HEK293 (cell line): ENCODE data around the gene SMIM20.

ENCODE experiments used
- KLF16 ChIP-seq: fragments of 450-650 bp; formaldehyde crosslinking; IDR thresholded peaks from 2 replicates; pipeline ENCODE4 v1.5.1; 2017; ENCODE audit warnings: missing biosample characterization, missing genetic modification characterization
- ZBTB48 ChIP-seq: fragments of 450-650 bp; formaldehyde crosslinking; IDR thresholded peaks from 2 replicates; pipeline ENCODE4 v1.5.1; 2016; ENCODE audit warnings: missing biosample characterization, missing genetic modification characterization
- ZBTB8A ChIP-seq: fragments of 450-650 bp; formaldehyde crosslinking; IDR thresholded peaks from 2 replicates; pipeline ENCODE4 v1.5.1; 2016; ENCODE audit warnings: missing biosample characterization, missing genetic modification characterization
- TF ChIP-seq, protein P1 (sequence below): fragments of 450-650 bp; formaldehyde crosslinking; IDR thresholded peaks from 2 replicates; pipeline ENCODE4 v1.5.1; 2016; ENCODE audit warnings: missing biosample characterization, missing genetic modification characterization
- TF ChIP-seq, protein P2 (sequence below): fragments of 450-650 bp; formaldehyde crosslinking; IDR thresholded peaks from 2 replicates; pipeline ENCODE4 v1.5.1; 2016; ENCODE audit warnings: missing biosample characterization, missing genetic modification characterization
- TF ChIP-seq, protein P3 (sequence below): fragments of 450-650 bp; formaldehyde crosslinking; IDR thresholded peaks from 2 replicates; pipeline ENCODE4 v1.5.1; 2017; ENCODE audit warnings: missing biosample characterization, missing genetic modification characterization
- TF ChIP-seq, protein P4 (sequence below): fragments of 450-650 bp; formaldehyde crosslinking; IDR thresholded peaks from 2 replicates; pipeline ENCODE4 v1.5.1; 2016; ENCODE audit warnings: missing biosample characterization, missing genetic modification characterization
- TF ChIP-seq, protein P5 (sequence below): fragments of 450-650 bp; formaldehyde crosslinking; IDR thresholded peaks from 2 replicates; pipeline ENCODE4; 2016; ENCODE audit warnings: missing biosample characterization, missing genetic modification characterization

DNA sequence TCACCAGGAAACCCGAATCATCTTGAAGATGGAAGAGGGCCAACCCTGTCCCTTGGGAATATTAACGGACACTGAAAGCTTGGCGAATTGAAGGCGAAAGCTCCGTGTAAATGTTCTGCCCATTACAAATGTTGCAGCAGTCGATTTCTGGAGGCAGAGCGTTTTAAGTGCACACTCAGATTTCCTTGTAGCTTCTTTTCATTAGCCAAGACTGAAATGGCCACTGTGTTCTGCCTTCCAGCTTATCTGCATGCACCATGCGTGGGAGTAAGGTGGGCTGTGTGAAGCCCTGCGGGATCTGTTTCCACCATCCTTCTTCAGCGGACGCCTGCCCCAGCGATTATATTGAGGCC lies 1.3 kb downstream of the SMIM20 start:
- TF ChIP-seq, protein P1, sequence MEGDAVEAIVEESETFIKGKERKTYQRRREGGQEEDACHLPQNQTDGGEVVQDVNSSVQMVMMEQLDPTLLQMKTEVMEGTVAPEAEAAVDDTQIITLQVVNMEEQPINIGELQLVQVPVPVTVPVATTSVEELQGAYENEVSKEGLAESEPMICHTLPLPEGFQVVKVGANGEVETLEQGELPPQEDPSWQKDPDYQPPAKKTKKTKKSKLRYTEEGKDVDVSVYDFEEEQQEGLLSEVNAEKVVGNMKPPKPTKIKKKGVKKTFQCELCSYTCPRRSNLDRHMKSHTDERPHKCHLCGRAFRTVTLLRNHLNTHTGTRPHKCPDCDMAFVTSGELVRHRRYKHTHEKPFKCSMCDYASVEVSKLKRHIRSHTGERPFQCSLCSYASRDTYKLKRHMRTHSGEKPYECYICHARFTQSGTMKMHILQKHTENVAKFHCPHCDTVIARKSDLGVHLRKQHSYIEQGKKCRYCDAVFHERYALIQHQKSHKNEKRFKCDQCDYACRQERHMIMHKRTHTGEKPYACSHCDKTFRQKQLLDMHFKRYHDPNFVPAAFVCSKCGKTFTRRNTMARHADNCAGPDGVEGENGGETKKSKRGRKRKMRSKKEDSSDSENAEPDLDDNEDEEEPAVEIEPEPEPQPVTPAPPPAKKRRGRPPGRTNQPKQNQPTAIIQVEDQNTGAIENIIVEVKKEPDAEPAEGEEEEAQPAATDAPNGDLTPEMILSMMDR = no peak
- TF ChIP-seq, protein P2, sequence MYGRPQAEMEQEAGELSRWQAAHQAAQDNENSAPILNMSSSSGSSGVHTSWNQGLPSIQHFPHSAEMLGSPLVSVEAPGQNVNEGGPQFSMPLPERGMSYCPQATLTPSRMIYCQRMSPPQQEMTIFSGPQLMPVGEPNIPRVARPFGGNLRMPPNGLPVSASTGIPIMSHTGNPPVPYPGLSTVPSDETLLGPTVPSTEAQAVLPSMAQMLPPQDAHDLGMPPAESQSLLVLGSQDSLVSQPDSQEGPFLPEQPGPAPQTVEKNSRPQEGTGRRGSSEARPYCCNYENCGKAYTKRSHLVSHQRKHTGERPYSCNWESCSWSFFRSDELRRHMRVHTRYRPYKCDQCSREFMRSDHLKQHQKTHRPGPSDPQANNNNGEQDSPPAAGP (tag by site-specific recombination) = no peak
- TF ChIP-seq KLF16 (no peak), ZBTB8A (tag by site-specific recombination) (no peak), ZBTB48 (tag by site-specific recombination) (no peak)
- TF ChIP-seq, protein P3, sequence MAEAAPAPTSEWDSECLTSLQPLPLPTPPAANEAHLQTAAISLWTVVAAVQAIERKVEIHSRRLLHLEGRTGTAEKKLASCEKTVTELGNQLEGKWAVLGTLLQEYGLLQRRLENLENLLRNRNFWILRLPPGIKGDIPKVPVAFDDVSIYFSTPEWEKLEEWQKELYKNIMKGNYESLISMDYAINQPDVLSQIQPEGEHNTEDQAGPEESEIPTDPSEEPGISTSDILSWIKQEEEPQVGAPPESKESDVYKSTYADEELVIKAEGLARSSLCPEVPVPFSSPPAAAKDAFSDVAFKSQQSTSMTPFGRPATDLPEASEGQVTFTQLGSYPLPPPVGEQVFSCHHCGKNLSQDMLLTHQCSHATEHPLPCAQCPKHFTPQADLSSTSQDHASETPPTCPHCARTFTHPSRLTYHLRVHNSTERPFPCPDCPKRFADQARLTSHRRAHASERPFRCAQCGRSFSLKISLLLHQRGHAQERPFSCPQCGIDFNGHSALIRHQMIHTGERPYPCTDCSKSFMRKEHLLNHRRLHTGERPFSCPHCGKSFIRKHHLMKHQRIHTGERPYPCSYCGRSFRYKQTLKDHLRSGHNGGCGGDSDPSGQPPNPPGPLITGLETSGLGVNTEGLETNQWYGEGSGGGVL (tag by site-specific recombination) = no peak
- TF ChIP-seq, protein P4, sequence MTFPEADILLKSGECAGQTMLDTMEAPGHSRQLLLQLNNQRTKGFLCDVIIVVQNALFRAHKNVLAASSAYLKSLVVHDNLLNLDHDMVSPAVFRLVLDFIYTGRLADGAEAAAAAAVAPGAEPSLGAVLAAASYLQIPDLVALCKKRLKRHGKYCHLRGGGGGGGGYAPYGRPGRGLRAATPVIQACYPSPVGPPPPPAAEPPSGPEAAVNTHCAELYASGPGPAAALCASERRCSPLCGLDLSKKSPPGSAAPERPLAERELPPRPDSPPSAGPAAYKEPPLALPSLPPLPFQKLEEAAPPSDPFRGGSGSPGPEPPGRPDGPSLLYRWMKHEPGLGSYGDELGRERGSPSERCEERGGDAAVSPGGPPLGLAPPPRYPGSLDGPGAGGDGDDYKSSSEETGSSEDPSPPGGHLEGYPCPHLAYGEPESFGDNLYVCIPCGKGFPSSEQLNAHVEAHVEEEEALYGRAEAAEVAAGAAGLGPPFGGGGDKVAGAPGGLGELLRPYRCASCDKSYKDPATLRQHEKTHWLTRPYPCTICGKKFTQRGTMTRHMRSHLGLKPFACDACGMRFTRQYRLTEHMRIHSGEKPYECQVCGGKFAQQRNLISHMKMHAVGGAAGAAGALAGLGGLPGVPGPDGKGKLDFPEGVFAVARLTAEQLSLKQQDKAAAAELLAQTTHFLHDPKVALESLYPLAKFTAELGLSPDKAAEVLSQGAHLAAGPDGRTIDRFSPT = no peak
- TF ChIP-seq, protein P5, sequence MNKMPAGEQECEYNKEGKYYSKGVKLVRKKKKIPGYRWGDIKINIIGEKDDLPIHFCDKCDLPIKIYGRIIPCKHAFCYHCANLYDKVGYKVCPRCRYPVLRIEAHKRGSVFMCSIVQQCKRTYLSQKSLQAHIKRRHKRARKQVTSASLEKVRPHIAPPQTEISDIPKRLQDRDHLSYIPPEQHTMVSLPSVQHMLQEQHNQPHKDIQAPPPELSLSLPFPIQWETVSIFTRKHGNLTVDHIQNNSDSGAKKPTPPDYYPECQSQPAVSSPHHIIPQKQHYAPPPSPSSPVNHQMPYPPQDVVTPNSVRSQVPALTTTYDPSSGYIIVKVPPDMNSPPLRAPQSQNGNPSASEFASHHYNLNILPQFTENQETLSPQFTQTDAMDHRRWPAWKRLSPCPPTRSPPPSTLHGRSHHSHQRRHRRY (tag by site-specific recombination) = no peak
